WTC11 (cell line): ENCODE measurements around the gene IQCB1.

Experiments used
- CTCF ChIP-seq: fragments of 200-600 bp; IDR thresholded peaks from 2 replicates; pipeline ENCODE4 v1.8.0; 2022; ENCODE audit warnings: antibody characterized with exemption
- NFE2L1 ChIP-seq: sonication (generic); formaldehyde crosslinking; IDR thresholded peaks from 2 replicates; pipeline ENCODE4 v1.8.1; 2023; ENCODE audit warnings: missing genetic modification reagents
- SP1 ChIP-seq: sonication (generic); formaldehyde crosslinking; conservative IDR thresholded peaks from 2 replicates; pipeline ENCODE4 v1.8.1; 2022; ENCODE audit warnings: missing genetic modification reagents
- USF2 ChIP-seq: sonication (generic); formaldehyde crosslinking; IDR thresholded peaks from 2 replicates; pipeline ENCODE4 v1.8.1; 2023; ENCODE audit warnings: mild to moderate bottlenecking, missing genetic modification reagents, moderate library complexity

- no peak for TF ChIP-seq CTCF
- no peak for TF ChIP-seq USF2 (CRISPR knock-in tag)
- no peak for TF ChIP-seq NFE2L1 (CRISPR knock-in tag)
- TF ChIP-seq SP1 = no peak
These were observed 1.6 kb upstream of the IQCB1 start for GRCh38 chr3:121836481-121836880.
